ENCODE results near the gene CLASP1. TPM values are rescaled to one million over a fixed set of nuclear protein-coding genes. Genes with fewer than 3 reads are reported as not detected.
A peak's percentile ranks its signal among the peaks of the same experiment; 100 is the strongest.

CLASP1 gene
- total RNA-seq, 1 donor from 2014 or later: 95.1 TPM

DNA sequence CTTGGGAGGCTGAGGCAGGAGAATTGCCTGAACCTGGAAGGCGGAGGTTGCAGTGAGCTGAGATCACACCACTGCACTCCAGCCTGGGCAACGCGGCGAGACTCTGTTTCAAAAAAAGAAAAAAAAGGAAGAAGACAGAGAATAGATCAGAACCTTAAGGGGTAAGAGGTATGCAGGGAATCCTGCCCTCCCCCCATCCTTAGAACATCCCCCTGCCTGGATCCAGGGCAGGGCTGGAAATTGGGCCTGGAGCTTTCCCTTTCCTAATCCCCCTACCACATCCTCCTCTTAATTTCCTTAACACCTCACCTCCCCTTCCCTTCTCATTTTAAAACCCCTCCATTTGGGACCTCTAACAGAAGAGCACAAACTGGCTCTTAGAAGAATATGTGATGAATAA is 62.1 kb downstream of the CLASP1 start:
- peaks cover 8% of the 10 kb centered on the region for H3K36me3 Mint-ChIP-seq (ENCODE audit: low read depth, unreplicated experiment)
- peaks cover 11% of the 10 kb centered on the region for H3K4me1 Mint-ChIP-seq (ENCODE audit: unreplicated experiment)
- no peak for TF ChIP-seq CTCF (IDR thresholded peaks at IDR 0.05; ENCODE audit: unreplicated experiment)
- H3K4me3 Mint-ChIP-seq (ENCODE audit: unreplicated experiment): no peak overlapping the region
- no peaks in the 10 kb centered on the region for H3K9me3 Mint-ChIP-seq (ENCODE audit: unreplicated experiment)
- H3K27ac Mint-ChIP-seq (ENCODE audit: unreplicated experiment): no peak overlapping the region
- peaks cover 1% of the 10 kb centered on the region for H3K27me3 Mint-ChIP-seq (ENCODE audit: unreplicated experiment)
- DNase-seq (ENCODE audit: low spot score): no peak

GRCh38 chr2:121584741-121585140 is 64.5 kb downstream of the CLASP1 start:
- H3K27me3 Mint-ChIP-seq (ENCODE audit: unreplicated experiment): peaks cover 3% of the 10 kb centered on the region
- DNase-seq (ENCODE audit: low spot score): no peak
- H3K36me3 Mint-ChIP-seq (ENCODE audit: low read depth, unreplicated experiment): peaks cover 10% of the 10 kb centered on the region
- no peaks in the 10 kb centered on the region for H3K9me3 Mint-ChIP-seq (ENCODE audit: unreplicated experiment)
- H3K27ac Mint-ChIP-seq (ENCODE audit: unreplicated experiment): no peak overlapping the region
- peaks cover 17% of the 10 kb centered on the region for H3K4me1 Mint-ChIP-seq (ENCODE audit: unreplicated experiment)
- TF ChIP-seq CTCF (IDR thresholded peaks at IDR 0.05; ENCODE audit: unreplicated experiment): no peak
- no peak overlapping the region for H3K4me3 Mint-ChIP-seq (ENCODE audit: unreplicated experiment)

DNA sequence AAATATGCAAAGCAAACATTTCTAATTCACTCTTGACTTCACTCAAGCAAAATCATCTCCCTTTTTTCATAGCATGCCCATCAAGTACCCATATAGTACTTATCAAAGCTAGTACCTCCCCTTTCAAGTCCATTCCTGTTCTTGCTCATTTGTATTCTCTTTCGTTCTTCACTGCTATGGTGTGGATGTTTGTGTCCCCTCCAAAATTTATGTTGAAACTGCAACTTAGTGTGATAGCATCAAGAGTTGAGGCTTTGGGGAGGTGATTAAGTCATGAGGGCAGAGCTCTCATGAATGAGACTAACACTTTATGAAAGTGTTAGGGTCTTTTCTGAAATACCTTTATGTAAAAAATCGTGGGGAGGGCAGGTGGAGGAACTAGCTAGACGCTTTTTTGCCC is 65.7 kb downstream of the CLASP1 start:
- Mint-ChIP-seq H3K27me3 (ENCODE audit: unreplicated experiment) (peaks cover 3% of the 10 kb centered on the region), H3K27ac (ENCODE audit: unreplicated experiment) (peak overlapping the region; percentile 6), H3K9me3 (ENCODE audit: unreplicated experiment) (no peaks in the 10 kb centered on the region), H3K4me3 (ENCODE audit: unreplicated experiment) (no peak overlapping the region), H3K36me3 (ENCODE audit: low read depth, unreplicated experiment) (peaks cover 10% of the 10 kb centered on the region), H3K4me1 (ENCODE audit: unreplicated experiment) (peaks cover 17% of the 10 kb centered on the region)
- no peak for TF ChIP-seq CTCF (IDR thresholded peaks at IDR 0.05; ENCODE audit: unreplicated experiment)
- no peak for DNase-seq (ENCODE audit: low spot score)

- Mint-ChIP-seq H3K4me1 (ENCODE audit: unreplicated experiment) (peaks cover 15% of the 10 kb centered on the region), H3K27me3 (ENCODE audit: unreplicated experiment) (peaks cover 3% of the 10 kb centered on the region), H3K9me3 (ENCODE audit: unreplicated experiment) (no peaks in the 10 kb centered on the region), H3K4me3 (ENCODE audit: unreplicated experiment) (no peak overlapping the region), H3K27ac (ENCODE audit: unreplicated experiment) (peak overlapping the region; percentile 48), H3K36me3 (ENCODE audit: low read depth, unreplicated experiment) (peaks cover 10% of the 10 kb centered on the region)
- no peak for TF ChIP-seq CTCF (IDR thresholded peaks at IDR 0.05; ENCODE audit: unreplicated experiment)
- DNase-seq (ENCODE audit: low spot score): no peak
Measured at GRCh38 chr2:121582272-121582671, 67.0 kb downstream of the CLASP1 start.

DNA sequence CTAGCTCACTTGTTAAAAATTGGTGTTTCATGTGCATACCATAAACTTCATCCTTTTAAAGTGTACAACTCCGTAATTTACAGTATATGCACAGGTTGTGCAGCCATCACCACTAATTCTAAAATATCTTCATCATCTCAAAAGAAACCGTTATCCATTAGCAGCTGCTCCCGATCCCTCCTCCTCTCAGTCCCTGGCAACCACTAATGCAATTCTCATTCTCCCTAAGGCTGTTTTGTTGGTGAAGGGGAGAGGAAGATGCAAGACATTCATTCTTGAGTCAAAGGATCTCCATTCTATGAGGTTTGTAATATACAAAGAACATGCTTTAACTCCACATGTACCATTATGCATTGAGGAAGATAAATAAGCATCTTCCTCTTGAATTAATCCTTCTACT is 70.0 kb downstream of the CLASP1 start:
- no peaks in the 10 kb centered on the region for H3K9me3 Mint-ChIP-seq (ENCODE audit: unreplicated experiment)
- no peak overlapping the region for H3K27ac Mint-ChIP-seq (ENCODE audit: unreplicated experiment)
- no peak for DNase-seq (ENCODE audit: low spot score)
- H3K4me3 Mint-ChIP-seq (ENCODE audit: unreplicated experiment): no peak overlapping the region
- no peak for TF ChIP-seq CTCF (IDR thresholded peaks at IDR 0.05; ENCODE audit: unreplicated experiment)
- H3K27me3 Mint-ChIP-seq (ENCODE audit: unreplicated experiment): peaks cover 3% of the 10 kb centered on the region
- peaks cover 27% of the 10 kb centered on the region for H3K4me1 Mint-ChIP-seq (ENCODE audit: unreplicated experiment)
- H3K36me3 Mint-ChIP-seq (ENCODE audit: low read depth, unreplicated experiment): peaks cover 4% of the 10 kb centered on the region
